DOHH2 (cell line): ENCODE measurements around the gene CPNE8.

ENCODE experiments used
- H3F3A ChIP-seq: fragments of 200-600 bp; sonication (generic), shearing (Covaris generic); 2 replicates; pipeline ENCODE4 v1.6.0; 2016; ENCODE audit warnings: antibody characterized with exemption, mild to moderate bottlenecking; ENCODE audit not compliant: control insufficient read depth, insufficient read depth
- H3K27ac ChIP-seq: fragments of 200-600 bp; sonication (generic); 2 replicates; pipeline ENCODE4 v1.5.1; 2014; ENCODE audit warnings: low read depth, mild to moderate bottlenecking, low read length, moderate library complexity
- H3K27me3 ChIP-seq: fragments of 200-600 bp; sonication (generic); 2 replicates; pipeline ENCODE4 v1.6.1; 2014; ENCODE audit warnings: mild to moderate bottlenecking, low read length, mixed read lengths; ENCODE audit not compliant: control insufficient read depth
- H3K36me3 ChIP-seq: fragments of 200-600 bp; sonication (generic); 2 replicates; pipeline ENCODE4 v1.6.1; 2014; ENCODE audit warnings: mild to moderate bottlenecking, low read length, moderate library complexity, mixed read lengths; ENCODE audit not compliant: control insufficient read depth
- H3K4me1 ChIP-seq: fragments of 200-600 bp; sonication (generic); 2 replicates; pipeline ENCODE4 v1.6.1; 2014; ENCODE audit warnings: mild to moderate bottlenecking, low read length, mixed read lengths; ENCODE audit not compliant: control insufficient read depth
- H3K4me2 ChIP-seq: fragments of 200-600 bp; sonication (generic); 2 replicates; pipeline ENCODE4 v1.6.0; 2014; ENCODE audit warnings: mild to moderate bottlenecking, low read length, moderate library complexity
- H3K4me3 ChIP-seq: fragments of 200-600 bp; sonication (generic); 2 replicates; pipeline ENCODE4 v1.5.1; 2014; ENCODE audit warnings: mild to moderate bottlenecking, low read length, mixed read lengths
- H3K79me2 ChIP-seq: fragments of 200-600 bp; sonication (generic); 2 replicates; pipeline ENCODE4 v1.6.1; 2014; ENCODE audit warnings: mild to moderate bottlenecking, low read length, mixed read lengths; ENCODE audit not compliant: control insufficient read depth
- H3K9me2 ChIP-seq: fragments of 200-600 bp; sonication (generic); replicated peaks from 2 replicates; pipeline ENCODE4 v1.6.1; 2014; ENCODE audit warnings: mild to moderate bottlenecking, low read length, mixed read lengths; ENCODE audit not compliant: control insufficient read depth
- H3K9me3 ChIP-seq: fragments of 200-600 bp; sonication (generic); 2 replicates; pipeline ENCODE4 v1.6.1; 2014; ENCODE audit warnings: antibody characterized with exemption, low read length, mixed read lengths; ENCODE audit not compliant: control insufficient read depth, insufficient read depth
- H4K20me1 ChIP-seq: fragments of 200-600 bp; sonication (generic); 2 replicates; pipeline ENCODE4 v1.6.0; 2014; ENCODE audit warnings: low read depth, mild to moderate bottlenecking, antibody characterized with exemption, low read length, moderate library complexity; ENCODE audit not compliant: control insufficient read depth, insufficient read depth
- EZH2phosphoT487 ChIP-seq: fragments of 200-600 bp; sonication (generic); IDR thresholded peaks from 2 replicates; pipeline ENCODE4 v1.6.1; 2017; ENCODE audit warnings: borderline replicate concordance, mild to moderate bottlenecking, antibody characterized with exemption, low read length, moderate library complexity, mixed read lengths
- TF ChIP-seq, protein P1 (sequence below): fragments of 200-600 bp; sonication (generic); IDR thresholded peaks from one replicate; pipeline ENCODE4 v1.5.1; 2014; ENCODE audit warnings: antibody characterized with exemption, mild to moderate bottlenecking, low read depth, low read length; ENCODE audit not compliant: poor library complexity, severe bottlenecking

The CPNE8 gene

DNA sequence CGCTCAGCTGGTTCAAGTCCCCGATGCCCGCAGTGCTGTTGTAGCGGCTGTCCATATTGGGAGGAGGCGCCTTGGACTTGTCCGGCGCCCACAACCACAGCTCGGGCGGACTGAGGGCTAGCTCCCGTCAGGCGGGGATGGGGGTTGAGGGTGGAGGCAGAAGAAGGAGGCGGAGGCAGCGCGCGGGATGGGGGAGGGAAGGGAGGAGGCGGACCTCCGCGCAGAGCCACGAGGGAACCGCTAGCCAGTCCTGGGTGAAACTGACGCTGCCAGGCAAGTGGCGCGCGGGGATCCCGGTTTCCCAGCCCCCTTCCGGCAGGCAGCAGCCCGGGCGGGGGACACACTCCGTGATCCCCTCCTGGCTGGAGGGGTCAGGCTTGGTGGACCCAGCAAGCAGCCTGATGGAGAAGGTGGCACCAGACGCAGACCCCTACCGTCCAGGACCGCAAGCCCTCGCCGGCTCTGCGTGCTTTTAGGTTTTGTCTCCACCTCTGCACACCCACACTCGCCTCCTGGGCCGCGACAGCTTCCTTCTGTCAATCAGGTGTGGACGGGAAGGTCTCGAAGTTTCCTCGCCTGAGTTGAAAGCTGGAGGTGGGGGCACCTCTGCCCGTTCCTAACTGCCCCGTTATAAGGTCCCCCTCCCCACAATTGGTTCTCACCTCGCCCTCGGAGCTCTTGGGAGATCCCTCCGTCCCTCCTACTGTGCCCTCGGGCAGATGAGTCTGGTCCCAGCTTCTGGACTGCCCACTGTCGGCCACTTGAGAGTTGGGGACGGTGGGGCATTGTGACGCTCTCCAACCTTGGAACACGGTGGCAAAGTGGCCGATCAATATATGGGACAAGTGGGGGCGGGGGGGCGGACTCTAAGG is at the start of gene CPNE8:
Gene CPNE8 (minus strand): TSS at position 112 of the 872 bp plus-strand sequence. CDS start 57 bp downstream, at position 55.
- Histone ChIP-seq H3K4me2 (peak within 1 kb of the TSS; percentile 48), H3K27ac (no peak within 1 kb of the TSS), H3K4me3 (peak within 1 kb of the TSS; percentile 49), H3K4me1 (no peaks in the 10 kb centered on the region), H3K9me3 (no peaks in the 10 kb centered on the region; the same call in 1 of the 2 replicates), H3K9me2 (no peaks in the 10 kb centered on the region), H3K79me2 (no peaks in the 10 kb centered on the region), H3K36me3 (no peaks in the 10 kb centered on the region), H3K27me3 (peaks cover 5% of the 10 kb centered on the region), H3F3A (no peaks in the 10 kb centered on the region), H4K20me1 (no peaks in the 10 kb centered on the region)
- no peak for TF ChIP-seq EZH2phosphoT487
- TF ChIP-seq, protein P1, sequence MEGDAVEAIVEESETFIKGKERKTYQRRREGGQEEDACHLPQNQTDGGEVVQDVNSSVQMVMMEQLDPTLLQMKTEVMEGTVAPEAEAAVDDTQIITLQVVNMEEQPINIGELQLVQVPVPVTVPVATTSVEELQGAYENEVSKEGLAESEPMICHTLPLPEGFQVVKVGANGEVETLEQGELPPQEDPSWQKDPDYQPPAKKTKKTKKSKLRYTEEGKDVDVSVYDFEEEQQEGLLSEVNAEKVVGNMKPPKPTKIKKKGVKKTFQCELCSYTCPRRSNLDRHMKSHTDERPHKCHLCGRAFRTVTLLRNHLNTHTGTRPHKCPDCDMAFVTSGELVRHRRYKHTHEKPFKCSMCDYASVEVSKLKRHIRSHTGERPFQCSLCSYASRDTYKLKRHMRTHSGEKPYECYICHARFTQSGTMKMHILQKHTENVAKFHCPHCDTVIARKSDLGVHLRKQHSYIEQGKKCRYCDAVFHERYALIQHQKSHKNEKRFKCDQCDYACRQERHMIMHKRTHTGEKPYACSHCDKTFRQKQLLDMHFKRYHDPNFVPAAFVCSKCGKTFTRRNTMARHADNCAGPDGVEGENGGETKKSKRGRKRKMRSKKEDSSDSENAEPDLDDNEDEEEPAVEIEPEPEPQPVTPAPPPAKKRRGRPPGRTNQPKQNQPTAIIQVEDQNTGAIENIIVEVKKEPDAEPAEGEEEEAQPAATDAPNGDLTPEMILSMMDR: no peak

DNA sequence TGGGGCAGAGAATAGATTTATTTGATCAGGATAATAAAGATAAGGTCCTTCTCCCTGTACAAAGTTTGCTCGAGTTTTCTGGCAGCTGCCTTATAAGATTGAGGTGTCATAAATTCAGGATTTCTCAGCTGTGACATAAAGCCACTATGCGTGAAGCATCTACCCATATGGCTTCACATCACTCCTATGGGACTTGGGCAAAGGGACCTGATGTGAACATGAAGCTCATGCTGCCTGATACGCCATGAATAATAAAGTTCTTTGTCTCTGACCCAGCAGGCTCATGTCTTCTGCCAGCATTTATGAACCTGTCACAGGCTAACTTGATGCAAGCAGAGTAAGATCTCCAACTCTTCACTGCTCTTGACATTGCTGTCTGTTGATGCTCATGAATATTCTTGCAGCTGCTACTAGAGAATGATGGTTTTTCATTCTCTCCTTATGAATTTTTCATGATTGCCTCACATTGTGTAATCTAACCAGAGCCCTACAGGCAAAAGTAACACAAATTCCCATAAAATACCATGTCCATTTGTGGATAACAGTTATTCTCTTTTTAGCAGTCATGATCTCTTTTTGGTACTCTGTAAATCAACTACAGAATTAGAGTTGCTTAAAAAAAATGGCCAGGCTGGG is 49.0 kb upstream of the CPNE8 start:
- H4K20me1 ChIP-seq: no peaks in the 10 kb centered on the region
- H3K9me3 ChIP-seq: no peaks in the 10 kb centered on the region
- H3K4me1 ChIP-seq: no peaks in the 10 kb centered on the region
- TF ChIP-seq, protein P1: no peak
- no peak for TF ChIP-seq EZH2phosphoT487
- no peaks in the 10 kb centered on the region for H3K27me3 ChIP-seq
- H3K27ac ChIP-seq: no peak overlapping the region
- H3K79me2 ChIP-seq: no peaks in the 10 kb centered on the region
- H3K36me3 ChIP-seq: no peaks in the 10 kb centered on the region
- no peak overlapping the region for H3K4me2 ChIP-seq
- H3K4me3 ChIP-seq: no peak overlapping the region
- no peaks in the 10 kb centered on the region for H3F3A ChIP-seq
- H3K9me2 ChIP-seq: no peaks in the 10 kb centered on the region

DNA sequence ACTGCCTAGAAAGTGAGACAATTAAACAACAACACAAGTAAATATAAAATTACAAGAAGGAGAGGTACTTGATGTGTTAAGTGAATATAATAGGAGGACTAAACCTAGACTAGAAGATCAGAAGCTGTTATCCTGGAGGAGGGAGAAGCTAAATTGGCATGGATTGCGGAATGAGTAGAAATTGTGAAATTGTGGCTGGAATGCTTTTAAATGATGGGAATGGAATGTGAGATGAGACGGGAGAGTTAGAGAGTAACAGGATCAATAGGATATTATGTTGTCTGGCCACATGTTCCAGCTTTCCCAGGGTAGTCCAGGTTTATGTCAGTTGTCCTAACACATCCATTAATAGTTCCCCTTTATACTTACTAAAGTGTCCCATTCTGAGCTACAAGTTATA is 44.0 kb upstream of the CPNE8 start:
- H3K27ac ChIP-seq: no peak overlapping the region
- no peaks in the 10 kb centered on the region for H3K9me2 ChIP-seq
- no peaks in the 10 kb centered on the region for H4K20me1 ChIP-seq
- no peaks in the 10 kb centered on the region for H3F3A ChIP-seq
- H3K4me3 ChIP-seq: no peak overlapping the region
- H3K36me3 ChIP-seq: no peaks in the 10 kb centered on the region
- no peaks in the 10 kb centered on the region for H3K4me1 ChIP-seq
- no peaks in the 10 kb centered on the region for H3K79me2 ChIP-seq
- no peaks in the 10 kb centered on the region for H3K27me3 ChIP-seq
- no peak overlapping the region for H3K4me2 ChIP-seq
- TF ChIP-seq, protein P1: no peak
- no peak for TF ChIP-seq EZH2phosphoT487
- H3K9me3 ChIP-seq: no peaks in the 10 kb centered on the region
